KMS-11 (cell line): Measurements from ENCODE around the gene LDLRAD3.

Experiments used
- H2AFZ ChIP-seq: fragments of 200-600 bp; sonication (generic); 2 replicates; pipeline ENCODE4 v1.6.1; 2016; ENCODE audit warnings: antibody characterized with exemption, mixed run types, low read depth
- H3K27ac ChIP-seq: fragments of 200-600 bp; sonication (generic); 2 replicates; pipeline ENCODE4 v1.6.1; 2016; ENCODE audit warnings: mild to moderate bottlenecking, mixed run types
- H3K27me3 ChIP-seq: fragments of 200-600 bp; sonication (generic); 2 replicates; pipeline ENCODE4 v1.6.1; 2017; ENCODE audit warnings: mild to moderate bottlenecking, low read depth, mixed run types, moderate library complexity; ENCODE audit not compliant: insufficient read depth
- H3K36me3 ChIP-seq: fragments of 200-600 bp; sonication (generic); 2 replicates; pipeline ENCODE4 v1.6.1; 2017; ENCODE audit warnings: mild to moderate bottlenecking, mixed run types; ENCODE audit not compliant: insufficient read depth
- H3K4me1 ChIP-seq: fragments of 200-600 bp; sonication (generic); 2 replicates; pipeline ENCODE4 v1.6.1; 2016; ENCODE audit warnings: mild to moderate bottlenecking, low read depth, mixed run types; ENCODE audit not compliant: poor library complexity, severe bottlenecking
- H3K4me2 ChIP-seq: fragments of 200-600 bp; sonication (generic); 2 replicates; pipeline ENCODE4 v1.7.0; 2016; ENCODE audit warnings: mild to moderate bottlenecking, mixed run types
- H3K4me3 ChIP-seq: fragments of 200-600 bp; sonication (generic); IDR thresholded peaks from 2 replicates; pipeline ENCODE4 v1.6.1; 2017; ENCODE audit warnings: low read depth, low read length, mixed read lengths; ENCODE audit not compliant: insufficient read depth
- H3K79me2 ChIP-seq: fragments of 200-600 bp; sonication (generic); 2 replicates; pipeline ENCODE4 v1.6.1; 2016; ENCODE audit warnings: low read depth, mixed run types; ENCODE audit not compliant: insufficient read depth
- H3K9ac ChIP-seq: fragments of 200-600 bp; sonication (generic); 2 replicates; pipeline ENCODE4 v1.6.1; 2016; ENCODE audit warnings: mild to moderate bottlenecking, mixed run types
- H4K20me1 ChIP-seq: fragments of 200-600 bp; sonication (generic); 2 replicates; pipeline ENCODE4 v1.6.1; 2016; ENCODE audit warnings: mild to moderate bottlenecking, mixed run types; ENCODE audit not compliant: insufficient read depth
- CTCF ChIP-seq: fragments of 200-600 bp; sonication (generic); conservative IDR thresholded peaks from 2 replicates; pipeline ENCODE4 v1.6.1; 2017; ENCODE audit warnings: low read depth, mild to moderate bottlenecking, antibody characterized with exemption, low read length, moderate library complexity, mixed read lengths

LDLRAD3 gene

GRCh38 chr11:35916270-35916669, 27.6 kb upstream of the LDLRAD3 start:
- no peaks in the 10 kb centered on the region for H3K79me2 ChIP-seq
- no peaks in the 10 kb centered on the region for H3K36me3 ChIP-seq
- no peak overlapping the region for H3K4me2 ChIP-seq
- H3K9ac ChIP-seq, result no peak overlapping the region
- TF ChIP-seq CTCF, result no peak
- H3K27me3 ChIP-seq, result peaks cover 23% of the 10 kb centered on the region; the same call in 1 of the 2 replicates
- H2AFZ ChIP-seq, result no peak overlapping the region
- no peak overlapping the region for H3K27ac ChIP-seq
- H3K4me3 ChIP-seq, result no peak overlapping the region
- peaks cover 53% of the 10 kb centered on the region for H3K4me1 ChIP-seq
- no peaks in the 10 kb centered on the region for H4K20me1 ChIP-seq

GRCh38 chr11:35917676-35918075, 26.2 kb upstream of the LDLRAD3 start:
- H3K4me1 ChIP-seq, result peaks cover 61% of the 10 kb centered on the region
- no peak overlapping the region for H2AFZ ChIP-seq
- H3K4me2 ChIP-seq, result peak overlapping the region; percentile 33; the same call in 1 of the 2 replicates

GRCh38 chr11:35918716-35919115, 25.1 kb upstream of the LDLRAD3 start:
- no peaks in the 10 kb centered on the region for H3K36me3 ChIP-seq
- no peaks in the 10 kb centered on the region for H4K20me1 ChIP-seq
- TF ChIP-seq CTCF, result no peak
- H3K9ac ChIP-seq, result no peak overlapping the region
- H3K79me2 ChIP-seq, result no peaks in the 10 kb centered on the region
- no peak overlapping the region for H3K4me3 ChIP-seq
- peaks cover 56% of the 10 kb centered on the region for H3K4me1 ChIP-seq
- H3K27ac ChIP-seq, result no peak overlapping the region
- peaks cover 23% of the 10 kb centered on the region; the same call in 1 of the 2 replicates for H3K27me3 ChIP-seq
- no peak overlapping the region for H3K4me2 ChIP-seq
- no peak overlapping the region for H2AFZ ChIP-seq

More at GRCh38 chr11:35917676-35918075, 26.2 kb upstream of the LDLRAD3 start:
- no peaks in the 10 kb centered on the region for H3K79me2 ChIP-seq
- no peak for TF ChIP-seq CTCF
- H3K27ac ChIP-seq, result no peak overlapping the region
- no peak overlapping the region for H3K9ac ChIP-seq
- no peak overlapping the region for H3K4me3 ChIP-seq
- H3K36me3 ChIP-seq, result no peaks in the 10 kb centered on the region
- H3K27me3 ChIP-seq, result peaks cover 23% of the 10 kb centered on the region; the same call in 1 of the 2 replicates
- no peaks in the 10 kb centered on the region for H4K20me1 ChIP-seq

GRCh38 chr11:35919244-35919643, 24.6 kb upstream of the LDLRAD3 start:
- no peaks in the 10 kb centered on the region for H3K79me2 ChIP-seq
- H3K27me3 ChIP-seq, result peaks cover 23% of the 10 kb centered on the region; the same call in 1 of the 2 replicates
- H4K20me1 ChIP-seq, result no peaks in the 10 kb centered on the region
- H3K4me2 ChIP-seq, result peak overlapping the region; percentile 15; the same call in 1 of the 2 replicates
- no peak overlapping the region for H3K9ac ChIP-seq
- TF ChIP-seq CTCF, result no peak
- H3K36me3 ChIP-seq, result no peaks in the 10 kb centered on the region
- H3K27ac ChIP-seq, result no peak overlapping the region
- no peak overlapping the region for H3K4me3 ChIP-seq
- no peak overlapping the region for H2AFZ ChIP-seq
- H3K4me1 ChIP-seq, result peaks cover 56% of the 10 kb centered on the region
